HG03108 (cell line): ENCODE data around the gene SKI.

Experiments used
- ATAC-seq: cut with Tn5 transposase; IDR thresholded peaks from one replicate; pipeline ENCODE4 v1.9.1; 2021; ENCODE audit warnings: moderate library complexity; ENCODE audit not compliant: unreplicated experiment

The SKI gene

GRCh38 chr1:2274231-2274928 lies 46.3 kb downstream of the SKI start:
- no peak for ATAC-seq

GRCh38 chr1:2274929-2275475 lies 46.9 kb downstream of the SKI start:
- no peak for ATAC-seq

GRCh38 chr1:2275796-2276536 lies 47.8 kb downstream of the SKI start:
- peak; percentile 44 for ATAC-seq

- ATAC-seq = no peak
Measured at GRCh38 chr1:2276803-2277580, 48.9 kb downstream of the SKI start.

- ATAC-seq = no peak
Measured at GRCh38 chr1:2277741-2278488, 49.8 kb downstream of the SKI start.

GRCh38 chr1:2278591-2279209 lies 50.6 kb downstream of the SKI start:
- ATAC-seq = no peak

- no peak for ATAC-seq
Measured at GRCh38 chr1:2279210-2279639, 51.1 kb downstream of the SKI start.

- no peak for ATAC-seq
Measured at GRCh38 chr1:2279817-2280216, 51.7 kb downstream of the SKI start.

- no peak for ATAC-seq
Measured at GRCh38 chr1:2282556-2283270, 54.6 kb downstream of the SKI start.

GRCh38 chr1:2283371-2283990 lies 55.4 kb downstream of the SKI start:
- ATAC-seq = no peak

GRCh38 chr1:2283991-2284895 lies 56.1 kb downstream of the SKI start:
- ATAC-seq = no peak

GRCh38 chr1:2284932-2285331 lies 56.8 kb downstream of the SKI start:
- no peak for ATAC-seq

GRCh38 chr1:2286923-2287322 lies 58.8 kb downstream of the SKI start:
- no peak for ATAC-seq

- no peak for ATAC-seq
Measured at GRCh38 chr1:2287649-2288048, 59.5 kb downstream of the SKI start.

- ATAC-seq = no peak
Measured at GRCh38 chr1:2288311-2288710, 60.2 kb downstream of the SKI start.

GRCh38 chr1:2288816-2289536 lies 60.9 kb downstream of the SKI start:
- no peak for ATAC-seq

- ATAC-seq = no peak
Measured at GRCh38 chr1:2289607-2290006, 61.5 kb downstream of the SKI start.

GRCh38 chr1:2290171-2290578 lies 62.1 kb downstream of the SKI start:
- ATAC-seq = peak; percentile 13
